H9 (cell line): ENCODE data around the gene LDHD. TPM values are rescaled to one million over a fixed set of nuclear protein-coding genes. Genes with fewer than 3 reads are reported as not detected.

Experiments
- DNase-seq: peaks from one replicate; pipeline ENCODE4 v3.0.0-alpha.2; 2017
- H2AFZ ChIP-seq: one replicate; pipeline ENCODE4 v1.6.1; 2013; ENCODE audit warnings: mild to moderate bottlenecking, low read length, control low read depth, moderate library complexity
- H2AK5ac ChIP-seq: 2 replicates; pipeline ENCODE4 v1.6.1; 2013; ENCODE audit warnings: low read length, control low read depth, mixed read lengths; ENCODE audit not compliant: insufficient read length
- H2BK120ac ChIP-seq: one replicate; pipeline ENCODE4 v1.6.1; 2013; ENCODE audit warnings: low read depth, mild to moderate bottlenecking, low read length, control low read depth, inconsistent platforms; ENCODE audit not compliant: poor library complexity, severe bottlenecking
- H2BK12ac ChIP-seq: 2 replicates; pipeline ENCODE4 v1.6.1; 2013; ENCODE audit warnings: low read length, control low read depth, mixed read lengths, low read depth; ENCODE audit not compliant: insufficient read length
- H2BK15ac ChIP-seq: 2 replicates; pipeline ENCODE4 v1.6.1; 2013; ENCODE audit warnings: low read depth, low read length, control low read depth
- H2BK20ac ChIP-seq: one replicate; pipeline ENCODE4 v1.6.1; 2013; ENCODE audit warnings: low read depth, mild to moderate bottlenecking, low read length, control low read depth, inconsistent platforms; ENCODE audit not compliant: poor library complexity, severe bottlenecking
- H2BK5ac ChIP-seq: 2 replicates; pipeline ENCODE4 v1.6.1; 2013; ENCODE audit warnings: low read length, control low read depth, mixed read lengths; ENCODE audit not compliant: insufficient read length
- H3K14ac ChIP-seq: 2 replicates; pipeline ENCODE4 v1.6.1; 2013; ENCODE audit warnings: low read length, control low read depth; ENCODE audit not compliant: insufficient read depth
- H3K18ac ChIP-seq: 2 replicates; pipeline ENCODE4 v1.6.1; 2013; ENCODE audit warnings: low read depth, mild to moderate bottlenecking, mixed read lengths, low read length, control low read depth; ENCODE audit not compliant: insufficient read length
- H3K23ac ChIP-seq: 2 replicates; pipeline ENCODE4 v1.6.1; 2013; ENCODE audit warnings: low read length, control low read depth, mixed read lengths, low read depth; ENCODE audit not compliant: insufficient read length
- H3K23me2 ChIP-seq: 2 replicates; pipeline ENCODE4 v1.6.1; 2013; ENCODE audit warnings: low read depth, mild to moderate bottlenecking, mixed read lengths, low read length, control low read depth; ENCODE audit not compliant: insufficient read length, poor library complexity, severe bottlenecking
- H3K27ac ChIP-seq: 2 replicates; pipeline ENCODE4 v1.5.1; 2013; ENCODE audit warnings: low read length, control low read depth, mixed read lengths, low read depth; ENCODE audit not compliant: insufficient read length
- H3K27me3 ChIP-seq: 2 replicates; pipeline ENCODE4 v1.6.1; 2013; ENCODE audit warnings: low read length, control low read depth, inconsistent platforms; ENCODE audit not compliant: insufficient read depth
- H3K4ac ChIP-seq: 2 replicates; pipeline ENCODE4 v1.6.1; 2013; ENCODE audit warnings: low read depth, mild to moderate bottlenecking, control low read depth, inconsistent platforms, low read length, moderate library complexity
- H3K4me1 ChIP-seq: 2 replicates; pipeline ENCODE4 v1.6.1; 2013; ENCODE audit warnings: low read length, control low read depth, inconsistent platforms; ENCODE audit not compliant: insufficient read depth
- H3K4me2 ChIP-seq: 2 replicates; pipeline ENCODE4 v1.6.1; 2013; ENCODE audit warnings: low read length, control low read depth, mixed read lengths; ENCODE audit not compliant: insufficient read length, insufficient read depth
- H3K56ac ChIP-seq: 2 replicates; pipeline ENCODE4 v1.6.1; 2013; ENCODE audit warnings: low read depth, mild to moderate bottlenecking, mixed read lengths, low read length, control low read depth; ENCODE audit not compliant: insufficient read length
- H3K79me1 ChIP-seq: 2 replicates; pipeline ENCODE4 v1.6.1; 2013; ENCODE audit warnings: low read depth, mild to moderate bottlenecking, moderate library complexity, low read length, control low read depth, inconsistent platforms; ENCODE audit not compliant: insufficient read depth, poor library complexity, severe bottlenecking
- H3K79me2 ChIP-seq: 2 replicates; pipeline ENCODE4 v1.6.1; 2013; ENCODE audit warnings: low read length, control low read depth, inconsistent platforms; ENCODE audit not compliant: insufficient read depth
- H3K9ac ChIP-seq: 2 replicates; pipeline ENCODE4 v1.6.1; 2013; ENCODE audit warnings: low read length, control low read depth, mixed read lengths; ENCODE audit not compliant: insufficient read length; ENCODE audit errors: extremely low read depth
- H3K9me3 ChIP-seq: one replicate; pipeline ENCODE4 v1.6.1; 2013; ENCODE audit warnings: low read depth, low read length, inconsistent platforms; ENCODE audit not compliant: control insufficient read depth
- H3T11ph ChIP-seq: one replicate; pipeline ENCODE4 v1.6.1; 2013; ENCODE audit warnings: mild to moderate bottlenecking, low read length, control low read depth, inconsistent platforms
- H4K20me1 ChIP-seq: one replicate; pipeline ENCODE4 v1.6.1; 2013; ENCODE audit not compliant: control insufficient read depth, insufficient read length, insufficient read depth
- H4K5ac ChIP-seq: 2 replicates; pipeline ENCODE4 v1.6.1; 2013; ENCODE audit warnings: low read depth, mild to moderate bottlenecking, mixed read lengths, low read length, control low read depth; ENCODE audit not compliant: insufficient read length
- H4K8ac ChIP-seq: replicated peaks from 2 replicates; pipeline ENCODE4 v1.6.1; 2013; ENCODE audit warnings: low read length, control low read depth, mixed read lengths, low read depth; ENCODE audit not compliant: insufficient read length
- H4K91ac ChIP-seq: 2 replicates; pipeline ENCODE4 v1.6.1; 2013; ENCODE audit warnings: low read depth, mild to moderate bottlenecking, moderate library complexity, mixed read lengths, low read length, control low read depth; ENCODE audit not compliant: insufficient read length
- H3K27ac Mint-ChIP-seq, 3 experiments: 2 replicates in 2 of 3; 3 replicates in 1 of 3; pipeline ENCODE4 v1.8.0; 2020 to 2021; ENCODE audit warnings: mixed read lengths in 3 of 3, mild to moderate bottlenecking in 1 of 3, moderate library complexity in 1 of 3
- H3K27me3 Mint-ChIP-seq: 2 replicates; pipeline ENCODE4 v1.8.0; 2021; ENCODE audit warnings: low read depth, mild to moderate bottlenecking, moderate library complexity, mixed read lengths
- H3K36me3 Mint-ChIP-seq, 3 experiments: 2 replicates in 2 of 3; 3 replicates in 1 of 3; pipeline ENCODE4 v1.8.0; 2020 to 2021; ENCODE audit warnings: low read depth in 3 of 3, mixed read lengths in 3 of 3; ENCODE audit not compliant: insufficient read depth in 1 of 3
- H3K4me1 Mint-ChIP-seq, 2 experiments: 2 replicates each; pipeline ENCODE4 v1.8.0; 2020; ENCODE audit warnings: mixed read lengths in 2 of 2
- H3K4me3 Mint-ChIP-seq, 2 experiments: 2 replicates in 1 of 2; 3 replicates in 1 of 2; pipeline ENCODE4 v1.8.0; 2020 to 2021; ENCODE audit warnings: mild to moderate bottlenecking in 2 of 2, mixed read lengths in 2 of 2, moderate library complexity in 1 of 2
- H3K9me3 Mint-ChIP-seq, 2 experiments: 2 replicates in 1 of 2; 3 replicates in 1 of 2; pipeline ENCODE4 v1.8.0; 2020; ENCODE audit warnings: mild to moderate bottlenecking in 2 of 2, mixed read lengths in 2 of 2, moderate library complexity in 1 of 2
- CTCF ChIP-seq: fragments of 200-600 bp; sonication (generic); conservative IDR thresholded peaks from 3 replicates; pipeline ENCODE4 v1.8.0; 2021; ENCODE audit warnings: antibody characterized with exemption, mild to moderate bottlenecking
- WGBS: extraction: QIAGEN DNeasy Blood & Tissue Kit; methylation state at CpG from one replicate; pipeline ENCODE4 v1.1.7; 2013; ENCODE audit warnings: missing lambda C conversion rate, low lambda C conversion rate, mixed read lengths; ENCODE audit not compliant: insufficient read length; ENCODE audit errors: extremely low coverage; 5-methylcytosine and 5-hydroxymethylcytosine counted together
- total RNA-seq: library from RNA; stranded (reverse); gene quantifications from 2 replicates; pipeline ENCODE4 v1.2.1, GENCODE V29; 2021

LDHD gene
- total RNA-seq, 1 experiment from 2014 or later: 14.7 TPM

DNA sequence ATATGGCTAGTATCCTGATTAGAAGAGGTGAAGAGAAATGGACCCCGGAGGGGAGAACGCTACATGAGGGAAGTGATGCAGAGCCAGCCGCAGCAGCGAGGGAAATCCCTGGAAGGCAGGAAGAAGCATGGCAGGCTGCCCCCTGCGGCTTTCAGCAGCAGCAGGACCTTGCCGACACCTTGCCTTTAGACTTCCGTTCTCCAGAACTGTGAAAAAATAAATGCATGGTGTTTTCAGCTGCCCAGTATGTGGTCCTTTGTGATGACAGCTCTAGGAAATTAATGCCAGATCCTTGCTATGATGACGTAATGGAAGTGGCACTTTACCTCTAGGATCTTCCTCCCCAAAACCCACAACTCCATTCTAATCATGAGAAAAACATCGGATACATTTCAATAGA, 22.1 kb upstream of the LDHD start:
- H4K5ac ChIP-seq: no peak overlapping the region
- H3K4me1 ChIP-seq: no peaks in the 10 kb centered on the region; the same call in 1 of the 2 replicates
- no peak overlapping the region for H3K18ac ChIP-seq
- 0 out of 7 replicates have a peak, but pooled peaks cover 0 to 1% (median 0%) of the 10 kb centered on the region in 3 experiments for H3K36me3 Mint-ChIP-seq
- no peak overlapping the region for H3K56ac ChIP-seq
- H4K91ac ChIP-seq: no peak overlapping the region
- no peak overlapping the region for H2AK5ac ChIP-seq
- no peak overlapping the region for H3K4me3 Mint-ChIP-seq
- no peak overlapping the region for H4K8ac ChIP-seq
- no peaks in the 10 kb centered on the region for H3K9me3 ChIP-seq
- H3K79me1 ChIP-seq: no peaks in the 10 kb centered on the region
- H3K23ac ChIP-seq: no peak overlapping the region
- H2BK5ac ChIP-seq: no peak overlapping the region
- H3T11ph ChIP-seq: no peak overlapping the region
- H3K4me2 ChIP-seq: no peak overlapping the region
- H3K9ac ChIP-seq: no peak overlapping the region
- no peak overlapping the region for H2BK120ac ChIP-seq
- no peak overlapping the region for H2BK20ac ChIP-seq
- no peaks in the 10 kb centered on the region for H3K79me2 ChIP-seq
- no peak overlapping the region for H2BK15ac ChIP-seq
- no peaks in the 10 kb centered on the region for H3K23me2 ChIP-seq
- no CpG with 5 or more reads among the region's 9 CpGs for WGBS
- H3K27me3 Mint-ChIP-seq: no peaks in the 10 kb centered on the region
- no peaks in the 10 kb centered on the region for H3K27me3 ChIP-seq
- no peak for TF ChIP-seq CTCF
- peaks cover 0 to 4% of the 10 kb centered on the region in 2 experiments; a peak in 2 of 5 replicates for H3K9me3 Mint-ChIP-seq
- no peak overlapping the region for H2BK12ac ChIP-seq
- H2AFZ ChIP-seq: no peak overlapping the region
- H3K4me1 Mint-ChIP-seq: peaks cover 6 to 8% of the 10 kb centered on the region in 2 experiments
- no peaks in the 10 kb centered on the region for H4K20me1 ChIP-seq
- H3K27ac ChIP-seq: no peak overlapping the region
- no peak overlapping the region; a peak in 1 of 7 replicates for H3K27ac Mint-ChIP-seq
- H3K14ac ChIP-seq: no peak overlapping the region
- DNase-seq: peak; percentile 53
- H3K4ac ChIP-seq: no peak overlapping the region
